Measurements from ENCODE around the gene FAT1.

DNA sequence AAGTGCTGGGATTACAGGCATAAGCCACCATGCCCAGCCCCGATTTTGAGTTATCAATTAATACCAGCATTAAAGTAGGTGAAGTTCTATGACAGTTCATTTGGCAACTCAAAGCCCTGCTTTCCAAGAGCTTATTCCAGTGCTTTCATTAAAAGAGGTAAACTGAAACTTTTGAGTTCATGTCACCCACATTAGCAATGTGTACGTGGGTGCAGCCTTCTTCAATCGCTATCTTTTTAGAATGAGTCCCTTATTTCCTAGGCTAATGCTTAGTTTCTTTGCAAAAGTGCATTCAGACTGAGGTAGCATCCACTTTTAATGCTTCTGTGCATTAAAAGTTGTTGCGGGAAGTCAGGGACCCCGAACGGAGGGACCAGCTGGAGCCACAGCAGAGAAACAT lies 142.2 kb downstream of the FAT1 start:
- TF ChIP-seq EMX1 (CRISPR knock-in tag; IDR thresholded peaks at IDR 0.05) (no peak), FOXJ3 (CRISPR knock-in tag; IDR thresholded peaks at IDR 0.05; ENCODE audit: borderline replicate concordance) (no peak), CREB1 (CRISPR knock-in tag; IDR thresholded peaks at IDR 0.05) (no peak), ZNF416 (CRISPR knock-in tag; IDR thresholded peaks at IDR 0.05) (no peak), IRF2 (CRISPR knock-in tag; IDR thresholded peaks at IDR 0.05; ENCODE audit: borderline replicate concordance, low read depth) (no peak)
- TF ChIP-seq, protein P1, sequence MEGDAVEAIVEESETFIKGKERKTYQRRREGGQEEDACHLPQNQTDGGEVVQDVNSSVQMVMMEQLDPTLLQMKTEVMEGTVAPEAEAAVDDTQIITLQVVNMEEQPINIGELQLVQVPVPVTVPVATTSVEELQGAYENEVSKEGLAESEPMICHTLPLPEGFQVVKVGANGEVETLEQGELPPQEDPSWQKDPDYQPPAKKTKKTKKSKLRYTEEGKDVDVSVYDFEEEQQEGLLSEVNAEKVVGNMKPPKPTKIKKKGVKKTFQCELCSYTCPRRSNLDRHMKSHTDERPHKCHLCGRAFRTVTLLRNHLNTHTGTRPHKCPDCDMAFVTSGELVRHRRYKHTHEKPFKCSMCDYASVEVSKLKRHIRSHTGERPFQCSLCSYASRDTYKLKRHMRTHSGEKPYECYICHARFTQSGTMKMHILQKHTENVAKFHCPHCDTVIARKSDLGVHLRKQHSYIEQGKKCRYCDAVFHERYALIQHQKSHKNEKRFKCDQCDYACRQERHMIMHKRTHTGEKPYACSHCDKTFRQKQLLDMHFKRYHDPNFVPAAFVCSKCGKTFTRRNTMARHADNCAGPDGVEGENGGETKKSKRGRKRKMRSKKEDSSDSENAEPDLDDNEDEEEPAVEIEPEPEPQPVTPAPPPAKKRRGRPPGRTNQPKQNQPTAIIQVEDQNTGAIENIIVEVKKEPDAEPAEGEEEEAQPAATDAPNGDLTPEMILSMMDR (IDR thresholded peaks at IDR 0.05) = no peak
- TF ChIP-seq, protein P2, sequence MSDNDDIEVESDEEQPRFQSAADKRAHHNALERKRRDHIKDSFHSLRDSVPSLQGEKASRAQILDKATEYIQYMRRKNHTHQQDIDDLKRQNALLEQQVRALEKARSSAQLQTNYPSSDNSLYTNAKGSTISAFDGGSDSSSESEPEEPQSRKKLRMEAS (CRISPR knock-in tag; IDR thresholded peaks at IDR 0.05) = no peak
- TF ChIP-seq, protein P3, sequence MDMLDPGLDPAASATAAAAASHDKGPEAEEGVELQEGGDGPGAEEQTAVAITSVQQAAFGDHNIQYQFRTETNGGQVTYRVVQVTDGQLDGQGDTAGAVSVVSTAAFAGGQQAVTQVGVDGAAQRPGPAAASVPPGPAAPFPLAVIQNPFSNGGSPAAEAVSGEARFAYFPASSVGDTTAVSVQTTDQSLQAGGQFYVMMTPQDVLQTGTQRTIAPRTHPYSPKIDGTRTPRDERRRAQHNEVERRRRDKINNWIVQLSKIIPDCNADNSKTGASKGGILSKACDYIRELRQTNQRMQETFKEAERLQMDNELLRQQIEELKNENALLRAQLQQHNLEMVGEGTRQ (CRISPR knock-in tag; IDR thresholded peaks at IDR 0.05) = no peak

Data from WTC11 (cell line).